Hypothalamus (tissue), 51 donors: ENCODE results near the gene MEGF8.
A peak's percentile ranks its signal among the peaks of the same experiment; 100 is the strongest.

Source experiments
- DNase-seq, 51 donors: peaks; one replicate each; lab custom pipeline; 2025; lab: John Stamatoyannopoulos, UW

MEGF8 gene

DNA sequence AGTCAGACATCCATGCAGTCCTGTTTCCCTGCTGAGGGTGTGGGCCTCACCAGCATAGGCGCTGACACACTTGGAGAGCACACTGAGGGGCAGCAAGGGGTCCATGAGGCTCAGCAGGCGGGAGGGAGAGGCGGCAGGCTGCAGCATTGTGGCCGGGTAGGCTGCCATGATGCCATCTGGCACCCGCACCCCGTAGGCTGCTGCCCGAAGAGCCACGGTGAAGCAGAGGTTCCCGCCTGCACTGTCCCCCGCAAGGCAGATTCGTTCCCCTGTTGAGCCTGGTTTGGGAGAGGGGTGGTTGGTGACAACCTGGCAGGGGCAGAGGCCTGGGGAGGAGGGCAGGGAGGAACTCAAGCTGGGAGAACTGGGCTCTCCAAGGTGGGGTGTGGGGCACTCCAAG lies 80.7 kb downstream of the MEGF8 start:
- no peak for DNase-seq

DNA sequence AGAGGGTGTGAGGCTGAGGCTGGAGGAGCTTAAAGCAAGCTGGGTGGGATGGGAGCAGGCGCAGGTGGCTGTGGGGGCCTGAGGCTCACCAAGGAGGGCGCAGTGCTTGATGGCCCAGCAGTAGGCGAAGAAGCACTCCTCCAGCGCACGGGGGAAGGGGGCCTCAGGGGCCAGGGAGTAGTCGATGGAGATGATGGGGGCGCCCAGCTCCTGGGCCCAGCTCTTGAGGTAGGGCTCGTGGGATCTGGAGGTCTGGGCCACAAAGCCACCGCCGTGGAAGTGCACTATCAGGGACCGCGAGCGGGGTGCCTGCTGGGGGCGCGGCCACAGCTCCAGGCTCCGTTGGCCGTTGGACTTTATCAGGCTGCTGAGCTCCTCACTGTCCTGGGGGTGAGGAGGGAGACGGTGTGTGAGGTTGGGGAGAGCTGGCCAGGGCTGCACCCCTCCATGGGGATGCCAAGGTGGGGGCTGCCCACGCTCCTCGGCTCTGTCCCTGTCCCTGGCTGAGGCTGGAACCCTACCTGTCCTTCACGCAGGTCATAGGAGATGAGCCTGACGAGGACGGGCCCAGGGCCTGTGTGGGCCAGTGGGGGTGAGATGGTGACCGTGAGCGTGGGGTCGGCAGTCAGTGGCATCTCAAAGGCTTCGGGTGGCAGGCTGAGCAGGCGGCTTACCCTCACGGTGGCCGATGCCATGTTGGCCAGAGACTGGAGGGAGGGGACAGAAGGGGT lies 81.8 kb downstream of the MEGF8 start:
- DNase-seq, result no peak

DNA sequence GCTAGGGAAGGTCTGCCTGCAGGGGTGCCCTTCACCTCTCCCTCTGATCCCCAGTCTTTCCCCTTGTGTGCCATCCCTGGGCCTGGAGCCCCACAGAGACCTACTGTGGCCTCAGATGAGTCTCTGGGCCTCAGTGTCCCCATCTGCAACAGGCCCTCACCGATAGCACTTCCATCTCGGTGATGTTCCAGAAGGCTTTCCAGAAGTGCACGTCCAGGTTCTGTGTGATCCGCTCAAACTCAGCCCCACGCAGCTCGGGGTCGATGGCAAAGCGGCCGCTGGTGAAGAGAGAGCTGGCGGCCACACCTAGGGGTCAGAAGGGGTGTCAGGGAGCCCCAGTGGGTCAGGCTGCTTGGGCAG lies 82.4 kb downstream of the MEGF8 start:
- DNase-seq, result no peak

DNA sequence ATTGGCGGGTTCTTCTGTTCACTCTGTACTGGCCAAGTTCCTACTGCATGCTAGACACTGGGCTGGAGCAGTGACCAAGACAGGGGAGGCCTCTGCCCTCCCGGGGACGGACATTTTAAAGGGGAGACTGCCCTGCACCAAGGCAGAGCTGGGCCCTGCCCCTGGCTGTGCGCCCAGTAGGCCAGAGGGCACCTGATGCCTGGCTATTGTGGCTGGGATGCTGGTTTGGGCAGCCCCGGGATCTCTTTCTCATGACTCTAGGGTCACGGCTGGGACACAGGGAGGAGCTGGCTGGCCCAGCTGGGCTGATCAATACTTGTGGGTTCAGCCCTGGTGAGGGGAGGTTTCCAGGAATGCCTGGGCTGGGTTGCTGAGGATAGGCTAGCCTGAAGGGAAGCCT lies 84.0 kb downstream of the MEGF8 start:
- peak in 8 of 51 donors; percentile 11 to 37 (median 25) for DNase-seq

DNA sequence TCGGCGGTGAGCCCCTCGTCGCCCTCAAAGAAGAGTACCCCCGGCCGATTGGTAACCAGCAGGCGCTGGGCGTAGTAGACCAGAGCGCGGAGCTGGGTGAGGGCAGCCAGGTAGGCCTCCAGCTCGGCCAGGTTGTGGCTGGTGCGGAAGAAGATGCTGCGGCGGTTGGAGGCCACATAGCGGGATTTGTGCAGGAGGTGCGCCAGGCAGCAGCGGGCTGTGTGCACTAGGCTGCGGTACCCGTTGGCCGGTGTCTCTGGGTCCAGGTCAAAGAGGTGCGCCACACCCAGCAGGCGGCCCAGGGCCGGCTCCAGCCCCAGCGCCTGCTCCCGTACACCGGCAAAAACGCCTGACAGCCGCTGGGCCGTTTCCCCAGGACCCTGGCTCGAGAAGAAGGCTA lies 84.9 kb downstream of the MEGF8 start:
- DNase-seq, result no peak

DNA sequence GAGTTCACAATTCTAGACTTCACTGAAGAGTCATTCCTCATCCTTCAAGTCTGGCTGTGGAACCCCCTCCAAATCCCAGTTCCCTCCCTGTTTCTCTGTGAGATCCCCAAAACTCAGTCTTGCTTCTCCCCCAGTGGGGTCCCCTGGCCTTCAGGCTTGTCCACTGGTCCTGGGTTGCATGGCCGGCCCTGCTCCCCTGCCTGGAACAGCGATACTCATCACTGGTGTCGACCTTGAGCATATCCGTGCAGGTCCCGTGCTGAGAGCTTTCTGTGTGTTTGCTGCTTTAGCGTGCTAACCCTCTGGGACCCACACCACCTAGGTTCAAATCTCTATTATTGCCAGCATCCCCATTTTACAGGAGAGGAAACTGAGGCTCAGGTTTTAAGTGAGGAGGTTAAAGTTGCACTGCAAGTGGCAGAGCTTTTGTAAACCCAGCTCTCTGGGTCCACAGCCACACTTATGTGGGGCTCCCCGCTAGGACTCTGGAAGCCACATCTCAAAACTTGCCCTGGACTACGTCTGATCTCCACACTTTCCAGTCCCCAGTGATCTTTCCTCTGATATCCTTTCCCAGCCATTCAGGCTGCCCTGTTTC lies 86.2 kb downstream of the MEGF8 start:
- DNase-seq, result peak in 1 of 51 donors; percentile 10

DNA sequence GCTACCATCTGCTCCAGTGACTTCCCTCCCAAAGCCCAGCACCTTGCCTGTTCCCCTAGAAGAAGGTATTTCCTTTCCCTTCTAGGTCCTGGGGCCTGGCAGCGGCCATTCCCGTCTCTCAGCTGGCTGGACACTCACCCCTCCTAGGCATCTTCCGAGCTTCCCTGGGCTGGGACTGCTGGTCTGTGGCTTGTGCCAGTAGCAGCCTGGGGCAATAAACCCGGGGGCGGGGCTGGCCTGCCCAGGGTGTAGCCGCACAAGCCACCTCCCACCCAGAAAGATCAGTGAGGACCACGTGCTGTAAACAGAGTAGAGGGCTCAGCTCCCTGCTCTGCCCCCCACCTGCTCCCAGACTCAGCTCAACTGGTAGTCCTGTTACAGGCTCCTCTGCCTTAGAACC lies 86.8 kb downstream of the MEGF8 start:
- DNase-seq, result peak in 41 of 51 donors; percentile 27 to 89 (median 72)

DNA sequence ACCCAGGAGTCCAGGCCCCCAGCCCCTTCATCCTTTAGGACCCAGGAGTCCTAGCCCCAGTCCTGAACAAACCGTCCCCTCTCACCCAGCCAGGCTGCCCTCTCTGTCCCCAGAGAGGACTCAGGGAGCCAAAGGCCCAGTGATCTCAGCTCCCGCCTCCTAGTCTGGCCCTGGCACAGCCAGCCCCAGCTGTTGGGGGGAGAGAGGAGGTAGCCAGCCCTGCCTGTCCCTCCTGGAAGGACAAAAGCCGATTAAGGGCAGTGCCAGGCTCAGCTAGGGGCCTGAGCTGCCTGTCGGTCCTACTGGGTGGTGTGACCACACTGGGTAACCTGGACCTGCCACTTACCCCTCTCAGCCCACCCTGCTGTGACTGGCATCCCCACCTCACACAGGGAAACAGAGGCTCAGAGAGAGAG lies 87.2 kb downstream of the MEGF8 start:
- DNase-seq, result peak in 43 of 51 donors; percentile 14 to 89 (median 69)

DNA sequence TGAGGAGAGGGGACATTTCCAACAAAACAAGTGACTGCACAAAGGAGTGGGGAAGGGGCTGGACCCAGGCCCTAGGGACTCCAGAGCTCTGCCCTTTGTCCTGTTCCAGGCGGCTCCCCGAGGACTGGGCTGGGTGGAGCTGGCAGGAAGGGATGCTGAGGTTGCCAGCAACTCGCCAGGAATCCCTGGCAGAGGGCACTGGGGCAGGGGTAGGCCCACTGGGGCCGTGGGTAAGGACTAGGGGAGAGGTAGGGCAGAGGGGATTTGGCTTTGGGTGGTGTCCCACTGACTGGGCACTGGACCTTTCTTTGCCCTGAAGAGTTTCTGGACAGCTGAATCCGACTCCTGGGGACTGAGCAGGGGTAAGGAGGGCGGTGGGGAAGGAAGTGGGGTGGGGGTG lies 93.9 kb downstream of the MEGF8 start:
- DNase-seq, result no peak

DNA sequence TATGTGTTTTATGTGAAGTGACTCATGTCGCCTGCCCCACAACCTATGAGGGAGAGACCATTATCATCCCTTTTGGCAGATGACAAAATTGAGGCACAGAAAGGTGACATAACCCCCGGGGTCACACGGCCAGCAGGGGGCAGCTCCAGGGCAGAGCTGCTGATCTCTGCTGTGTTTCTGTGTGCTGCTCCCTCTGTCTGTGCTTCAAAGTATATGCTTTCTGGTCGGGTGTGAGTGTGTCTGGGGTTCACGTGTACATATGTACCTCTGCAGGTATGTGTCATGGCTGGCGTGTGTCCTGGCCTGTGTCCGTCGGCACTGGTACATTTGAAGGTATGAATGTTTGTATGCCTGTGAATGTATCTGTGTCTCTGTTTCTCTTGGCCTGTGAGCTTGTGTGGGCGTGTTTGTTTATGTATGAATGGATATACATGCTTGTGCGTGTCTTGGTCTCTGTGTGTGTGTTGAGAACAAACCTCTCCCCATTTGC lies 94.7 kb downstream of the MEGF8 start:
- peak in 10 of 51 donors; percentile 12 to 59 (median 22) for DNase-seq

DNA sequence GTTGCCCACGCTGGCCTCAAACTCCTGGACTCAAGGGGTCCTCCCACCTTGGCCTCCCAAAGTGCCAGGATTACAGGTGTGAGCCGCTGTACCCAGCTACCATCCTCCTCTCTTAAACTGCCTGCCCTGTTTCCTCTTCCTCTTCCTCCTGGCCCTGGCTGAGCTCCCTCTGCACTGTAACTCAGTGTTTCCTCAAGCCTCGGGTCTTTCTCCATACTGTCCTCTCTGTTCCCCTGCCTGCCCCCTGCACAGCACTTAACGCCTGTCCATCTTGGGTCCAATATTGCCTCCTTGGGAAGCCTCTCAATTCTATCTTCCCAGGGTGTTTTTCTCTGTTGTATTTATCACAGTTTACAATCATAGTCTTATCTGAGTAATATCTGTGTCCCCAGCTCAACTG lies 95.7 kb downstream of the MEGF8 start:
- no peak for DNase-seq

DNA sequence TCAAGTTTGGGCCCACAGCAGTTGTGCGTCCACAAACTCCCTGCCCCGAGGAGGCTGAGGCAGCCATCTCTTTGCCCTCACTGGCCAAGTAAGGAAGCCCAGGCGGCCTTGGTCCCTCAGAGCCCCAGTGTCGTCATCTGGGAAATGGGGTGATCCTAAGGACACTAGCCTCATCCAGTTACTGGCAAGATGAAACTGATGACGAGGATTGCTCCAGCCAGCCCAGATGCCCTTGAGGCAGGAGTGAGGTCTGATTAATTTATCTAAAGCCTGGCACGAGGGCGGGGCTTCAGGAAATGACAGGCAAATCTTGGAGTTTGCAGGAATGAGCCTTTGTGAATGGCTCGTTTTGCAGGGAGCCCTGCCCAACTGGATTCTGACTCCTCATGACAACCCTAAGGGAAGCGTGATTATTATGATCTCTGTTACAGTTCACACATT lies 96.2 kb downstream of the MEGF8 start:
- peak in 1 of 51 donors; percentile 13 for DNase-seq

DNA sequence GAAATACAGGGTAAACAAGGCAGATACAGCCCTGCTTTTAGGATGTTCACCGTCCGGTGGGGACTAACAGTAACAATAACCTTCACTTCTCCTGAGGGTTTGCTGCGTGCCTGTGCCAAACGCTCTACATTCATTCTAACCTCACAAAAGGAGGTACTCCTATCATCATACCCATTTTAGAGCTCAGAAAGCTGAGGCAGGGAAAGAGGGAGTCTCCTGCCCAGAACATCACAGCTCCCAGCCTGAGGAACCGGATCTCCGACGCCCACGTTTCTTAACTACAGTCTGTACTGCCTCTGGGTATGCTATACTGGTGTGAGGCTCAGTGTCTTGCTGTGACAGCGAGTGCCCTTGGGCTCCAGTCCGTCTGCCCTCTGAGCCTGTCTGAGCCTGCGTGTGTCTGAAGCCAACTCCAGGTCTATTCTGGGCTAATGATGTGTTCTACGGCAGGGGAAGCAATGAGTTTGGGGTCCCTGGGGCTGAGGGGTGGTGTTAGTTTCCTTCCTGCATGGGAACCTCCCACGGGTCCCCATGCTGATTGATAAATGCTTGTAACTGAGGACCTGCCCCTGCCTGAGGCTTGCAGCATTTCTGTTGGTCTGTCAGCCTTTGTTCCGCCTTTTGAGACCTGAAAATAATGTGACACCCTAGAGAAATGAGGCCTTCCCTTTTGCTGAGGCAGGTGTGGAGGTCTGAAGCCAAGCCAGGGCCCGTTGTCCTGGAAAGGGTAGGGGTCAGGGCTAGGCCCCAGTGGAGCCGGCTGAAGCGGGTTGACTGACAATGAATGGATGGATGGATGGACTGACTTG lies 96.9 kb downstream of the MEGF8 start:
- DNase-seq, result no peak

DNA sequence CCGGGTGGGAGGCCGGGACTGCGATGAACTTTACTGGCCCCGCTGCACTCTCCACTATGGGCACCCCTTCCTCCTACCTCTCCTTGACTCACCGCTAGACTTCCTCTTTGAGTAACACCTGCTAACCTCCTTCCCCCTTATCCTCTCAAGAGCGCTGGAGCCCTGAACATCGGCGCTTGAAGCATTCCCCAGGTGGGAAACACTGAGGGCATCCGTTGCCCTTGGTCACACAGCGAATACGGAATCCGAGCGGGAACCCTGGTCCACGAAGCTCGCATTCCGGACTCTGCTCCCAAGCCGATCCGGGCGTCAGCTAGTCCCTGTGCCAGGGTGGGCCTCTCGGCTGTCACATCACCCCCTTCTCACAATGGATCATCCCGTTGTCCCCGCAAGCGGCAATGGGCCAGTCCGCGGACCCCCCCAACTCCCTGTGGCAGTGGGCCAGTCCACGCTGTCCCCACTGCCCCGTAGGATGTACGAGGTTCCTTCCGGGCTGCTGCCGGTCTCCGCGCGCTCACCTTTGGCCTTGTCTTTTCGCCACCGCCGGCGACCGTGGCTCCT lies 97.5 kb downstream of the MEGF8 start:
- peak in 27 of 51 donors; percentile 27 to 94 (median 74) for DNase-seq

DNA sequence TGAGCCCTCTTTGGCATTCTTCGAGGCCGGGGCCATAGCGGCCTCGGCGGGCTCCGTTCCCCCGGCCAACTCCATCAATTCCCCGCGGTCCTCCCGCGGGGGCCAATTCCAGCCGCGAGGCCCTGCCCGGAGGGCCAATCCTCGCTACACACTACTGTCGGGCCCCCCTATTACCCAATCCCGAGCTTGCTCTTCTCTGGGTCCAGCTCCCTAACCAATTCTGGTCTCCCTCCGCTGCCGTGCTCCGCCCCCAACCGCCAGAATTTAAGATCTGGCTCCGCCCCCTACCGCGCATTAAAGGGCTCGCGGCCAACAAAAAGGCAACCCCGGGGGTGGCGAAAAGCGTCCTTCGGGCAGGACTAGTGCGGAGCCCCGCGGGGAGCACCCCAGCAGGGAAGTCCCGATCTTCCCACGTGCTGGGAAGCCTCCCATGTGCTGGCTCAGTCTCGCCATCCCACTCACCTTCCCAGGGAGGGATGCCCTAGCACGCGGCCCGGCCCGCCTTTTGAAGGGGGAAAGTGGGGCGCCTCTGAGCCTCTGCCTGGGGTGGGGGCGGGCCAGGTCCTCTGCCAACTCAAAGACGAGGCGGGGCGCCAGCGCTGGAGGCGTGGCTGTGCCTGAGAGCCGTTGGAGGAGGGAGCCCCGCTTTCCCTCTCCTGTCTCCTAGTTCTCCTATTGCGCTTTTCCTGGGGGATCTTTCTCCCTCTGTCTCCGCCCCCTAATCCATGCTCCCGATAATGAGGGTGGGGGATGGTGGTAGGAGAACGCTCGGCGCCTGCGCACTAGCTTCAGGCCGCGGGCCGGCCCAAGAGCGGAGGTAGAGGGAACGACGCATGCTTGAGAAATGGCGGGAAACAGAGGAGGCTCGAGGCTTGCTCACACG lies 98.3 kb downstream of the MEGF8 start:
- DNase-seq, result peak; percentile 51 to 95 (median 86)

DNA sequence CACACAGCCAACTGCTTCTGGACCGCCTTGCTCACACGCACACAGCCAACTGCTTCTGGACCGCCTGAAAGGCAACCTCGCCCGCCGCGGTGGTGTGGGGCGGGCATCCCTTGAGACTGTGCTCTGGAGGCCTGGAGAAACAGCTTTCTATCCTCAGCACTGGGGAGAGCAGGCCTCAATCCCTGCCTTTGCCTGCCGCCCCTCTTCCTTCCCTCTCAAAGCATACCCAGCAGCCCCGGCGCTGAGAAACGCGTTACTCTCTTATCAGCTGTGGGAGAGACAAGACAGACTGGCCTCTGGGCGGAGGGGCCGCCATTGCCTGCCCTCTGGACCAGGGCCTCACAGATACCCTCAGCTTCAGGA lies 98.9 kb downstream of the MEGF8 start:
- DNase-seq, result no peak

DNA sequence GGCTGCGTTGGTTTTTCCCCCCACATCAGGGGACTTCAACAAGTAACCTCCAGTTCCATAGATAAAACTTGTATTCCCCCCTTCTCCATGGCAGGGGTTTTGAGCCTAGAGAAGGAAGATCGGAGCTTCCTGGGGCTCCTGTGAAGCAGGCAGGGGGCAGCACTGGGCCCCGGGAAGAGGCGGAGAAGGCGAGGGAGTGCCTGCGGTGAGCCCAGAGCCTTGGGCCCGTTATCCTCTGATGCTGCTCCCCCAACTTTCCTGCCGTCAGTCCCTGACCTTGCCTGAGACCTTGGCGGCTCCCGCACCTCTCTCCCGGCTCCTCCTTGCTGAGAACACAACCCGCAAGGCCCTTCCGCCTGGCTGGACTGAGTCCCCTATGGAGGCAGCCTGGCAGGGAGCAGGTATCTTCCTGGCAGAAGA lies 99.3 kb downstream of the MEGF8 start:
- DNase-seq, result peak in 1 of 51 donors; percentile 18

DNA sequence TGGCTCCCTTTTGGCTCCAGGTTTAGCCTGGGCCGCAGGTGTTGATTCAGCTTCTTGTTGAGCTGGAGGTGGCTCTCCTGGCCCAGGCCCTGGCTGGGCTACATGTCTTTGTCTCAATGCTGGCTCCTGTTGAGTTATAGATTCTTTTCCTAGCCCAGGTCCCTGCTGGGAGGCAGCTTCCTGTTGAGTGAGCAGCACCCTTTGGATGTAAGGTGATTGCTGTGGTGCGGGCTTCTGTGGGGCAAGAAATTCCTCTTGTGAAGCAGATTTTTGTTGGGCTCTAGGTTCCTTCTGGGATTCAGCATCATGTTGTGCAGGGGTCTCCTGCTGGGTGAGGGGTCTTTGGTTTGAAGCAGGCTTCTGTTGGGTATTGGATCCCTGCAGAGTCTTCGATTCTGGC lies 101.2 kb downstream of the MEGF8 start:
- DNase-seq, result no peak

DNA sequence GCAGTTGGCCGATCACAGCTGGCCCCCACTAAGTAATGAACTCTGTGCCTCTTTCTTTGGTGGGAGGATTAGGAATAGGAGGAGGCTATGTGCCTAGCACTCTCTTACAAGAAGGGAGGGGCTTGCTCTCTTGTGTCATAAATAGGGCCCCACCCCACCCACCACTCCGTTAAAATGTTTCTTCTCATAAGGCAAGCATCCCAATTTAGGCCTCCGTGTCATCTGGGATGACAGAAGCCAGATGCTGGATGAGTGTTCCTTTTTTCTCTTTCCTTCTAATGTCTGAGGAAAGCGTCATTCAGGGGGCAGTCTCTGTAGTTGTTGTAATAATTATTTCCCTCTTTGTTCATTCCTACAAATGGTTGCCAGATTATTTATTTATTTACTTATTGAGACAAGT lies 101.9 kb downstream of the MEGF8 start, which contains the start of gene LIPE:
Gene LIPE (minus strand): TSS at position 76 of the 400 bp plus-strand sequence. CDS start 239 bp downstream, outside the sequence.
- DNase-seq, result peak in 1 of 51 donors; percentile 11
